GM12872 (cell line): ENCODE results near the gene NR2F1-AS1.

ENCODE experiments used
- TF ChIP-seq, protein P1 (sequence below): IDR thresholded peaks from 3 replicates; pipeline ENCODE4 v1.5.1; 2011; ENCODE audit warnings: low read depth, mild to moderate bottlenecking, low read length, moderate library complexity; ENCODE audit not compliant: insufficient read depth

Gene NR2F1-AS1

DNA sequence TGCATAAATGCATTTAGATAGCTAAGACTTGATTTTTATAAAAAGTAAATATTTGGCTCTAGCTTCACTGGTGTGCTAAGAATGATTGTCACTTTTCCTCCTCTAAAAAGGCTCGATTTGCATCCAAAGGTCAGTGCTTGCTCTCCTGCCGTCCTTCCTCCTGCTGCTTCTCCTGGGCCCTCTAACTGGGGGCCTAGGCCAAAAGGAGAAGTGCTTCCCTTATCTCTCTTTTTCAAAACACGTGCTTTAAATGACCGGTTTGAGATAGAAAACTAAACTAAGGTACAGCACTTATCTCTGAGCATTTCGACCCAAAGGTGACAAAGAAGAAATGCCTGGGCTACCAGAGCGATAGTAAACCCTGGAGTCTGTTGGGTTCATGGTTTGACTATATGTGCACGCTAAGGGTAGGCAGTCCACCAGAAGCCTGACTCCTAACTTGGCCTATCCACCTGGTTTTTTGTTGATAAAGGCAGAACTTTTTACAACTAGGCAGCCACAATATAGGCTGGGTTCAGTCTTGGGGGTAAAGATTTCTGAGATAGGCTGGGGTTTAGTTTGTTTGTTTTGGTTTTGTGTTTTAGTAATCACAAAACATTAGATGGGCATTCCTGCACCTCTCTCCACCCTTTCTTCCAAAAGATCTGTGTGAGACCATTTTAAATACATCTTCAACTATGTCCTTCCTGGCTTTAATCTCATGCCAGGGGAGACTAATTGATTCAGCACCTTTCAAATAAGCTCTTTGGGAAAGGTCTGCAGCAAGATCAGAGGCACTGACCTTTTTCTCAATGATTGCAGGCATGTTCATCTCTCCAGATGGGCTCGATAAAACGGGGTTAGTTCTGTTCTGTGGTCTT, 3.8 kb downstream of the NR2F1-AS1 start:
- TF ChIP-seq, protein P1, sequence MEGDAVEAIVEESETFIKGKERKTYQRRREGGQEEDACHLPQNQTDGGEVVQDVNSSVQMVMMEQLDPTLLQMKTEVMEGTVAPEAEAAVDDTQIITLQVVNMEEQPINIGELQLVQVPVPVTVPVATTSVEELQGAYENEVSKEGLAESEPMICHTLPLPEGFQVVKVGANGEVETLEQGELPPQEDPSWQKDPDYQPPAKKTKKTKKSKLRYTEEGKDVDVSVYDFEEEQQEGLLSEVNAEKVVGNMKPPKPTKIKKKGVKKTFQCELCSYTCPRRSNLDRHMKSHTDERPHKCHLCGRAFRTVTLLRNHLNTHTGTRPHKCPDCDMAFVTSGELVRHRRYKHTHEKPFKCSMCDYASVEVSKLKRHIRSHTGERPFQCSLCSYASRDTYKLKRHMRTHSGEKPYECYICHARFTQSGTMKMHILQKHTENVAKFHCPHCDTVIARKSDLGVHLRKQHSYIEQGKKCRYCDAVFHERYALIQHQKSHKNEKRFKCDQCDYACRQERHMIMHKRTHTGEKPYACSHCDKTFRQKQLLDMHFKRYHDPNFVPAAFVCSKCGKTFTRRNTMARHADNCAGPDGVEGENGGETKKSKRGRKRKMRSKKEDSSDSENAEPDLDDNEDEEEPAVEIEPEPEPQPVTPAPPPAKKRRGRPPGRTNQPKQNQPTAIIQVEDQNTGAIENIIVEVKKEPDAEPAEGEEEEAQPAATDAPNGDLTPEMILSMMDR: no peak

DNA sequence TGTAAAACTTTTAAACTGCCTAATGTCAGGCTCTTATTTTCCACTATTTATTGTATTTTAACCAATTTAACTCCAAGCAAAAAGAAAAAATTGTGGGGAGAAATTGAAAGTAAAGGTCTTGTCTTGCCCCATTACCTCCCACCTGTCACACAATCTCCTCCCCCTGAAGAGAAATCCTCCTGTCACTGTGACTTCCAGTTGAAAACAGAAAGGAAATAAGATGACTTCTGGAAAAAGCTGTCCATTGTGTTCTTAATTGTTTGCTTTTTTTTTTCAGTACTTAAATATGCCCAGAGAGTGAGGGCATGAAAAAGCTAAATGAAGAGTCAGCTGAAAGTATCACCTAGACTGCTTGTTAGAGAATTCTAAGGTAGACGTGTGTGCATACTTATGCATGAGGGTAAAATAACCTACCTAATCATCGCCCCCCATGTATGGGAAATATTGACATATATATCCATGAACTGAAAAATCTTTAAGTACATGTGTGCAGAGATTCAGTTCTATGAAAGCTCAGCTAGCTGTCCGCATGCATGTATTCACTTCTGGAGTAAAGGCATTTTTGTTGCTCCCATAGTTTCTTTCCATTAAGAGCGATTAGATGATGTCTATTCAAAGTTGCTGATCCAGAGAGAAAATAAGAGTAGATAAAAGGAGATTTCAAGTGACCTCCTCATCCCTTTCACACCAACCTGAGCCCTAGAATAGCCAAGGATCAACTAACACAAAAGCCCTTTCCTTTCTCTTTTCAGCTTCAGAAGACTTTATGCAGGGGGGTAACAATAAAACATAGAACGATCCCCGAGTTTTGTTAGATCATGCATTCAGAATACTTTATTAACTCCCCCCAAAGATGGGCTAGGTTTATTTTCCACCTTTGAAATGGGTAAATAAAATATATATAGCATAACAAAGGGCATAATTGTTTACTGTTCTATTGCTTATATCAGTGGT, 5.3 kb downstream of the NR2F1-AS1 start:
- TF ChIP-seq, protein P1: no peak

GRCh38 chr5:93574491-93575305, 6.3 kb downstream of the NR2F1-AS1 start:
- TF ChIP-seq, protein P1: no peak

DNA sequence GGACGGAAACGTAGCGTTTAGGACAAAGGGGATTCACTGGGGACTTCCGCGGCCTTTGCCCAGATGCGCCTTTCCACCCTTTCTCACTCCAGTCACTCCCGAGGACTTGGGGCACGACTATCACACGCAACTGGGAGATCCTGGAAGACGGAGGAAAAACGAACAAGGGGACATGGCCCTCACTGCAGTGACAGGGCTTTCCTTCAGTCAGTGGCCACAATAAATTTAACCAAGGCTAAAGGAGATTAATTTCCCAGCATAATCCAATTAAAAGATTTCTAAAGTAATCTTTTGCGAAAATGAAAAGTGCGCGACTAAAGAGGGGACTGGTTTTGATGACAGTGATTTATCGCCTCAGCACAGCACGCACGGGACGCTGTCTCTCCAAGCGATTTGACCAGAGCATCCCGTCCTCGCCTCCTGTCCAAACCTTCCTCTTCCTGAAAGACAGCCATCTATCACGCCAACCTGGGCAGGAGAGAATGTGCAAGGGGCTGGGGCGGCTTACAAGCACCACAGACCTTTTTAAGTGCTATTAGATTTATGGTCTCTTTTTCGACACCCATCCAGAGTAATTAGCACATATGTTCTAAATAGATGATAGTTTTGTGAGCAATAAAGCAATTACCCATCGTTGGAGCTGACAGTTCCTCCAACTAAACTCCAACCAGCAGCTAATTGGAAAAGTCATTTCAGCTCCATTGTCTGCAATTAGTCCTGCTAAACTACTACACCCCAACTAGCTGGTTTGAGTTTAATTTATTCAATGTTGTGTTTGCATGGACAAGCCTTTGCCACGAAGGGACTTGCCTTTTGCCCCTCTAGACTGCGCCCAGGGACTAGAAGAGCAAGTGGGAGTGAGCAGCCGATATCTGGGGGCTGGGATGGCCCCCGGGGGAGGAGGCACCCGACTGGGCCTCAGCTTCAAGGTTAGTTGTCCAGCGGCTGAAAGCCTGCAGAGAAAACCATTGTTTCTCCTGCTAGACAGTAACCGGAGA, 7.4 kb downstream of the NR2F1-AS1 start:
- TF ChIP-seq, protein P1: no peak

GRCh38 chr5:93572608-93573353, 8.2 kb downstream of the NR2F1-AS1 start:
- TF ChIP-seq, protein P1: no peak

- TF ChIP-seq, protein P1: no peak
These were observed 8.9 kb downstream of the NR2F1-AS1 start for GRCh38 chr5:93572101-93572607.
